HG03432 (cell line): ENCODE data around the gene FAM83B.
"Not testable (repeated sequence)": the region's sequence is repeated elsewhere in the genome, so short reads cannot be mapped to it uniquely, and the experiment has no call there.

Experiments used
- ATAC-seq: cut with Tn5 transposase; IDR thresholded peaks from one replicate; pipeline ENCODE4 v1.9.1; 2021; ENCODE audit warnings: mild to moderate bottlenecking, moderate library complexity; ENCODE audit not compliant: unreplicated experiment

The FAM83B gene

DNA sequence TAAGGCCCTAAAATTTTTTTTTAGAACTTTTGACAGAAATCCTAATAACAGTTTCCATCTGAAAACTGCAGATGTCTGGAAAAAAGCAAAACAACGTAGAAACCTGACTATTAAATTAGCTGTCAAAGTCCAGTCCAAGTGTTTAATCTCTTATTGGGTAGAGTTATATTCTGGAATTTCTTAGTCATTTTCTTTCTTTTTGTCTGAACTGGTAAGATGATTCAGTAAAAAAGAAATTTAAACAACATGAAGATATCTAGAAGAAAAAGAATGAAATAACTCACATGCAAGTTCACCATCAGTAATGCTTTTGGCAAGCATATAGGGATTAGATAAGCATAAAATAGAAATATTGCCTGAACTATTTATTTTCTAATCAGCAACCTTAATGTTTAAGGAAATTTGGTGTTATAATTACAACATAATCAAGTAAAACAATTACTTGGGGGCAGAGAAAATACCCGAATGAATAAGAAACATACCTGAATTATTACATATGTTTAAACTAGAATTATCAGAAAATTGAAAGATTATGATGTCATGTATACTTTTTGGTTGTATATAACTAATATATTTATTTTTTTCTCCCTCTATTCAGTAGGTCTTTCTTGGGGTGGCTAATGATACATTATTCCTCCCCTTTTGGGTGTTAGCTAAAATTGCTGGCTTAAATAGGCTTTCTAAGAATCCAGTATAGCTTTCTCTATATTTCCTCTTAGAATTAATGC, 51.1 kb downstream of the FAM83B start:
- ATAC-seq = no peak

DNA sequence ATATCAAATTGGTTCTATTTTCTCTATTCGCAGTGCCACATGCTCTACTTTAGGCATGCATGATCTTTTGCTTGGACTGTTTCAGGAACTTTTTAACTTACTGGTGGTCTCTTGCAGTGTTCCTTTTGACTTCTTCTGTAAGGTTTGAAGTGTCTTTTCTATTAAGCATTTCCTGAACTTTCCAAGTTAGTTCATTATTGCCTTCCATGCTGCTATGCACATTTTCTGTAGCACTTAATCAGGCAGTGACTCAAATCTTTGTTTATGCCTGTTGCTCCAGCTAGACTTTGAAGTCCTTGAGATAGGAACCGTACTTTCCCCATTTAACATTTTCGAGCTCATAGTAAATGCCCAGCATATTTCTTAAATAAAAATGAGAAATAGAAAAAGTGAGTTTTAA, 52.2 kb downstream of the FAM83B start:
- no peak for ATAC-seq

DNA sequence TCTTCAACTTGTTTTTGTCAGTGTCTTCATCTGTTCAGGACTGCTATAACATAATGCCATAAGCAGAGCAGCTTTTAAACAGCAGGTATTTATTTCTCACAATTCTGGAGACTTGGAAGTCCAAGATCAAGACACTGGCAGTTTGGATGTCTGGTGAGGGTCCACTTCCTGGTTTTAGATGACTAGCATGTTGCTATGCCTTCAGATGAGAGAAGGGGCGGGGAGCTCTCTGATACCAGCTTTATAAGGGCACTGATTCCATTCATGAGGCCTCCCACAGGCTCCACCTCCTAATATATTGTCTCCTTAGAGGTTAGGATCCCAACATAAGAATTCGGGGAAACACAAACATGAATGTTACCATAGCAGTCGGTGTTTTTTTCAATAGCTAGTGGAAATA, 52.9 kb downstream of the FAM83B start:
- peak; percentile 33 for ATAC-seq

GRCh38 chr6:54899986-54900385, 53.4 kb downstream of the FAM83B start:
- peak; percentile 55 for ATAC-seq

DNA sequence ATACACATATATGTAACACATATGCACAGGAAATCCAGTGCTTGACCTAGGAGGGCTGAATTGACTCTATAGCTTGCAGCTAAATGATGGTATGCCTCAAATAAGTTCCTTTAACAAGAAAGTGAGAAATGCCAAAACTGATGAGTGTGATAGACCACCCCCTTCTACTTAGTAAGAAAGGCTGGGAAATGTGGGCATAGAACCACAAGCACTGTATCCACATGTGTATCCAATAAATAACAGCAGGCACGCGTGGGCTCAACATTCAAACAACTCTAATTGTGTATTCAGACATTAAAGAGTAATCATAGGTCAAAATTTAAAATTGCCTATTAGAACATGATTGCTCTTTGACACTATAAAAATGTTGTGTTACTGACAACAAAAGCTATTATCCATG, 54.1 kb downstream of the FAM83B start:
- ATAC-seq = no peak

GRCh38 chr6:54903884-54904283, 57.3 kb downstream of the FAM83B start:
- no peak for ATAC-seq

- ATAC-seq = peak; percentile 89
These were observed 60.8 kb downstream of the FAM83B start for GRCh38 chr6:54907355-54907754.

- no peak for ATAC-seq
These were observed 62.6 kb downstream of the FAM83B start for GRCh38 chr6:54909184-54909583.

DNA sequence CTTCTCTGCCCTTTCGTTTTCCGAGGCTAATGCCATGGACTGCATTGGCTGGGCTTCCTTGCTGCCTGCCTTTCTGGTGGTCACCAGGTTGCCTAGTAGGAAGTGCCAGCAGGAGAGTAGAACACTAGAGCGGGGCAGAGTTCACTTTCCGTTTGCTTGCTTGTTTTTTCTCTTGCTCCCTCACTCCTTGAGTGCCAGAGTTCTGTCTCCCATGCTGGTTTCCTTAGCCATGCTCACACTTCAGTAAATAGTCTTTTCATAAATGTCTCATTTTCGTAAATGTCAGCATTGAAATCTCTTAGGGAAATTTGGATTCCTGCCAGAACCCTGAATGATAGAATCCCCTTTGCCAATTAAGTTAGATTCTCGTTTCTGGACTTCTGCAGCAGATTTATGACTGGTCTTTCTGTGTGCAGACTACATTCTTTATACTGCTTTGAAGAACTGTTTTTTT, 63.9 kb downstream of the FAM83B start:
- ATAC-seq = no peak

- ATAC-seq = no peak
These were observed 64.3 kb downstream of the FAM83B start for GRCh38 chr6:54910921-54911320.

GRCh38 chr6:54913211-54913610, 66.6 kb downstream of the FAM83B start:
- ATAC-seq = no peak

- no peak for ATAC-seq
These were observed 70.3 kb downstream of the FAM83B start for GRCh38 chr6:54916858-54917257.

- no peak for ATAC-seq
These were observed 74.1 kb downstream of the FAM83B start for GRCh38 chr6:54920628-54921027.

DNA sequence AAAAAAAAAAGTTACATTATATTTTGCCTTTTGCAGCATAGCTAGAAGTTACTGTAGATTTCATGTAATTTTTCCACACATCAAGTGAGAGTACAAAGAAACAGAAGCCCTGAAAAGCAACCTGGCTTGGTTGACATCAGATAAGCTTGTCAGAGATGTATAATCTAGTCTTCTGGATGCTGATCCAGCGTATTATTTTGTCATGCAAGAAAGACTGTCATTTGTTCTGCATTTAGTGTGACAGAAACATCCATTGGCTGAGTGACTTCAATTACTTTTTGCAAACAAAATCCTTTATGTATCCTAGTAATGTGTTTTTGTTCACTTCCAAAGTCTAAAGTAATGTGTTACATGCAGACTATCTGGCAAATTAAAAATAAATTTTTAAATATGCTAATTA, 75.3 kb downstream of the FAM83B start:
- ATAC-seq = no peak

DNA sequence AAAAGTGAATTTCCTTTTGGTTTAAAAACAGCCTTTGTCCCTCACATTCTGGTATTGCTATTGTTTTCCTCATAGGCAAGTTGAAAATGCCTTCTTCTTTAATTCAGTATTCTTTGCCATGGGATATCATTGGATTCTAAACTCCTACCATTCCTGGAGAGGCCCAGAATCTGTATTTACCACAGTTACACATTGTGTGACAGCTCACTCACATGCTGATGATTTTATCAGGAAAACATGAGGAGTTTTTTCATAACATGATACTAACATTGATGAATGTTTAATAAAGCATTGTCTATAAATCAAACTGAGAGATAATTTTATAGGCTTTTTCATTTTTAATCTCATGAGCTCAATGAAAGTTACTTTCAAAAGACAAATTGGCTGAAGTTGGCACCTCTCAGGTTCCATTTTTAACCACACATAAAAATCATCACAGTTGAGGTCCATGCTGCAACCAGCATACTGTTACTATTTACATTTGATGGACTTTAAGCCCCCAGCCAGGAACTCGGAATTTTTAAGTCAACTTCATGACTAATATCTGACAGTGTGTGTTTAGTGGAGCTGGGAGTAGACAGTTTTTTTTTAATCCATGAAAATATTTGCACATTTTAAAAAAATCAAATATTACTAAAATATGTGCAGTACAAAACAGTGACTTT, 82.8 kb downstream of the FAM83B start:
- no peak for ATAC-seq

DNA sequence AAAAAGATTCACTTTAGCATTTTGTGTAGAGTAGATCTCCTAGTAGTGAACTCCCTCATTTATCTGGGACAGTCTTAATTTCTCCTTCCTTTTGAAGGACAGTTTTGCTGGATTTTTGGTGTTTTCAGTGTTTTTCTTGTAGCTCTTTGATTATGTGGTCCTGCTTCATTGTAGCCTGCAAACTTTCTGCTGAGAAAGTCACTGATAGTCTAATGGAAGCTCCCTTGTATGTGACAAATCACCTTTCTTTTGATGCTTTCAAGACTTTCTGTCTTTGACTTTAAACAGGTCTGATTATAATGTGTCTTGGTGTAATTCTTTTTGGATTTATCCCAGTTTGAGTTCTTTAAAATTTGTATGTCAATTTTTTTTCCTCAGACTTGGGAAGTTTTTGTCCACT, 86.1 kb downstream of the FAM83B start:
- no peak for ATAC-seq

DNA sequence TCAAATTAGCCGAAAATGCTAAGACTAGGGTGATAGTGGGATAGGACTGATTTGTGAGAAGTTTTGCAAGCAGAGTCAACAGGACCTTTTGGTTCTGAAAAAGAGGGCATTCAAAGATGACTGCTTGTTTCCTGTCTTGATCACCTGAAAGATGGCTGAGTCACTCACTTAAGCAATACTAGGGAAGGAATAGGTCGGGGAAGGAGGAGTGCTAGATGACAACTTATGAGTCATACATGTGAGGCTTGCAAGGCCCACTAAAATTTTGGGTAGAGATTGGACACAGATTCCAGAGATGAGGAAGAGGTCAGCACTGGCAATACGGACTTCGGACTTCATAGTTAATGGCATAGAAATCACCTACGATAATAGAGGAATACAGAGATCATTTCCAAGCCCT, 89.2 kb downstream of the FAM83B start:
- no peak for ATAC-seq

- ATAC-seq = no peak
These were observed 90.8 kb downstream of the FAM83B start for GRCh38 chr6:54937371-54937770.

DNA sequence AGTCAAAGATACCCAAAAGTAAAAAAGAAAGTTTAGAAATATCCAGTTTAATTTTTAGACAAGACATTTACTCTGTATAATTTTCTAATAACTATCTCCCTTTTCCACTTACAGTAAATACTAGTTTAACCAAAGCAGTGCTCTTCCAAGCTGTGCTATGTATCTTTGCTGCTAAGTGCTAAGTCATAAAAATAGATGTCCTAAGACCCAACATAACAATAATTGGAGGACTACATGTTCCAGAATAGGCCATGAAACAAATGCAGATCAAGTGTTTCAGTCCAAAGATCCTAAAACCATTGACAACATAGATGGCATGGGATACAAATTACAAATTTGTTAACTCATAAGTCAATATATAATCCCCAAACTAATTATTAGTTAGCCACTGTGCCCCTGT, 111.1 kb downstream of the FAM83B start:
- ATAC-seq = no peak

DNA sequence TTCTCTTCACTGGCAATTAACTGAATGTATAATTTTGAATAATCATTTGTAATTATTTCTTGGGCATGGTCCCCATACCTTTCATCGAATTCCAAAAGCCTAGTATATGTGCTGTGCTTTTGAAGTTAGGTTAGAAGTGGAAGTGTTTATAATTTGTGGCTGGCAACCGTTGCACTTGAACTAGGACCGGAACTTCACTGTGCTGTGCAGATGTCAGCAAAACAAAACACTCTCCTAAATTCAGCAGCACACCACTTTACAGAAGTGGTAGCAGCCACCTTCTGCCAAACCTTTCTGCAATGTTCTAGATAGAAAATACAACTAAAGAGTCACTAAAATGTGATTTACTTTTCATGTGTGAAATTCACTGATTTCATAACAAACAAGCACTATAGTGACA, 111.9 kb downstream of the FAM83B start:
- no peak for ATAC-seq

- ATAC-seq = no peak
These were observed 113.2 kb downstream of the FAM83B start for GRCh38 chr6:54959820-54960219.

DNA sequence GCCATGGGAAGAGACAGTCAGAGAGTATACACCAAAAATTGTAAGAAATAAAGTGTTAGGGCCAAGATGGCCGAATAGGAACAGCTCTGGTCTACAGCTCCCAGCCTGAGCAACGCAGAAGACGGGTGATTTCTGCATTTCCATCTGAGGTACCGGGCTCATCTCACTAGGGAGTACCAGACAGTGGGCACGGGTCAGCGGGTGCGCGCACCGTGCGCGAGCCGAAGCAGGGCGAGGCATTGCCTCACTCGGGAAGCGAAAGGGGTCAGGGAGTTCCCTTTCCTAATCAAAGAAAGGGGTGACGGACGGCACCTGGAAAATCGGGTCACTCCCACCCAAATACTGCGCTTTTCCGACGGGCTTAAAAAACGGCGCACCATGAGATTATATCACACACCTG, 114.8 kb downstream of the FAM83B start:
- ATAC-seq = not testable (repeated sequence)

- ATAC-seq = no peak
These were observed 123.8 kb downstream of the FAM83B start for GRCh38 chr6:54970337-54970736.
